ENCODE results near the gene INAFM1. TPM values are rescaled to one million over a fixed set of nuclear protein-coding genes. Genes with fewer than 3 reads are reported as not detected.
A peak's percentile ranks its signal among the peaks of the same experiment; 100 is the strongest.

The INAFM1 gene
- total RNA-seq, 2 experiments from 2014 or later, result 16.9 to 19.3 TPM

- H3K27me3 ChIP-seq (ENCODE audit: control insufficient read depth in 1 of 2, insufficient read depth in 2 of 2, low read length in 2 of 2), result no peaks in the 10 kb centered on the region
- peaks cover 65% of the 10 kb centered on the region for H3K36me3 ChIP-seq (ENCODE audit: insufficient read depth, low read length)
- no peaks in the 10 kb centered on the region for H3K9me3 ChIP-seq (ENCODE audit: control insufficient read depth in 1 of 2, insufficient read depth in 1 of 2, low read length in 2 of 2)
- Mint-ChIP-seq H3K4me3 (no peak overlapping the region), H3K27me3 (no peaks in the 10 kb centered on the region), H3K36me3 (ENCODE audit: low read depth) (peaks cover 70% of the 10 kb centered on the region), H3K4me1 (ENCODE audit: low read depth) (peaks cover 4% of the 10 kb centered on the region), H3K9me3 (no peaks in the 10 kb centered on the region), H3K27ac (no peak overlapping the region)
- ChIA-PET POLR2A (no interaction called here), CTCF (no interaction called here)
- intact Hi-C loops (cut with DNase I, micrococcal nuclease), result no loop called here
- H3K27ac ChIP-seq (ENCODE audit: low read depth in 1 of 2, low read length in 2 of 2), result no peak overlapping the region
- H3K4me3 ChIP-seq (ENCODE audit: low read length), result no peak overlapping the region
- no peaks in the 10 kb centered on the region for H3K4me1 ChIP-seq (ENCODE audit: insufficient read depth, low read length)
- ATAC-seq (ENCODE audit: poor library complexity), result no peak
- no peak for DNase-seq
- TF ChIP-seq, protein P1, sequence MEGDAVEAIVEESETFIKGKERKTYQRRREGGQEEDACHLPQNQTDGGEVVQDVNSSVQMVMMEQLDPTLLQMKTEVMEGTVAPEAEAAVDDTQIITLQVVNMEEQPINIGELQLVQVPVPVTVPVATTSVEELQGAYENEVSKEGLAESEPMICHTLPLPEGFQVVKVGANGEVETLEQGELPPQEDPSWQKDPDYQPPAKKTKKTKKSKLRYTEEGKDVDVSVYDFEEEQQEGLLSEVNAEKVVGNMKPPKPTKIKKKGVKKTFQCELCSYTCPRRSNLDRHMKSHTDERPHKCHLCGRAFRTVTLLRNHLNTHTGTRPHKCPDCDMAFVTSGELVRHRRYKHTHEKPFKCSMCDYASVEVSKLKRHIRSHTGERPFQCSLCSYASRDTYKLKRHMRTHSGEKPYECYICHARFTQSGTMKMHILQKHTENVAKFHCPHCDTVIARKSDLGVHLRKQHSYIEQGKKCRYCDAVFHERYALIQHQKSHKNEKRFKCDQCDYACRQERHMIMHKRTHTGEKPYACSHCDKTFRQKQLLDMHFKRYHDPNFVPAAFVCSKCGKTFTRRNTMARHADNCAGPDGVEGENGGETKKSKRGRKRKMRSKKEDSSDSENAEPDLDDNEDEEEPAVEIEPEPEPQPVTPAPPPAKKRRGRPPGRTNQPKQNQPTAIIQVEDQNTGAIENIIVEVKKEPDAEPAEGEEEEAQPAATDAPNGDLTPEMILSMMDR (IDR thresholded peaks at IDR 0.05), result no peak
Measured at GRCh38 chr19:47264629-47265028, 10.1 kb upstream of the INAFM1 start.

GRCh38 chr19:47266401-47266941, 8.2 kb upstream of the INAFM1 start:
- Histone ChIP-seq H3K4me1 (ENCODE audit: insufficient read depth, low read length) (no peaks in the 10 kb centered on the region), H3K36me3 (ENCODE audit: insufficient read depth, low read length) (peaks cover 63% of the 10 kb centered on the region), H3K9me3 (ENCODE audit: control insufficient read depth in 1 of 2, insufficient read depth in 1 of 2, low read length in 2 of 2) (no peaks in the 10 kb centered on the region), H3K27me3 (ENCODE audit: control insufficient read depth in 1 of 2, insufficient read depth in 2 of 2, low read length in 2 of 2) (no peaks in the 10 kb centered on the region), H3K4me3 (ENCODE audit: low read length) (no peak overlapping the region), H3K27ac (ENCODE audit: low read depth in 1 of 2, low read length in 2 of 2) (no peak overlapping the region)
- Mint-ChIP-seq H3K9me3 (no peaks in the 10 kb centered on the region), H3K27ac (no peak overlapping the region), H3K27me3 (no peaks in the 10 kb centered on the region), H3K36me3 (ENCODE audit: low read depth) (peaks cover 70% of the 10 kb centered on the region), H3K4me3 (no peak overlapping the region), H3K4me1 (ENCODE audit: low read depth) (no peaks in the 10 kb centered on the region)
- CTCF ChIA-PET, result no interaction called here
- POLR2A ChIA-PET, result interaction anchor here (0.9 to 1.1 kb wide), 2 partner anchors 8 to 10 kb away, joined by 3 to 4 read pairs; partner anchors contain the start of genes CCDC9 and INAFM1
- TF ChIP-seq, protein P1 (IDR thresholded peaks at IDR 0.05), result no peak
- ATAC-seq (ENCODE audit: poor library complexity), result no peak
- DNase-seq, result no peak
- intact Hi-C loops (cut with DNase I, micrococcal nuclease), result no loop called here

DNA sequence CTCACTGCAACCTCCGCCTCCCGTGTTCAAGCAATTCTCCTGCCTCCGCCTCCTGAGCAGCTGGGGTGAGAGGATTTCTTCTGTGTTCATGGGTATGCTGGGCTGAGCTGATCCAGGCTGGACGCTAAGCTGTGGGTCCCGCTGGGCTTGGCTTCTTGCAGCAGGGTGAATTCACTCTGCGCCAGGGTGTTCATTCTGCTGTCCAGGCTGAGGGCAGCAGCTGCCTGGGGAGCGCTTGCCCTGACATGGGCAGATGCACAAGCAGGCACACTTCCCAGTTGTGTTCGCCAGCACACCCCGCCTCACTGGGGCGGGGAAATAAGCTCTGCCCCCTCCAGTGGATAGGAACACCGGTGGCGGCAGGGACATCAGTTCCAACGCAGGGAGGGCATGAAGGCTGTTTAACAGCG, 7.3 kb upstream of the INAFM1 start:
- ATAC-seq (ENCODE audit: poor library complexity) (no peak), DNase-seq (peak in 1 of 14 experiments; percentile 23)
- Mint-ChIP-seq H3K4me1 (ENCODE audit: low read depth) (peaks cover 2% of the 10 kb centered on the region), H3K27me3 (no peaks in the 10 kb centered on the region), H3K9me3 (no peaks in the 10 kb centered on the region), H3K4me3 (no peak overlapping the region), H3K36me3 (ENCODE audit: low read depth) (peaks cover 67% of the 10 kb centered on the region), H3K27ac (no peak overlapping the region)
- TF ChIP-seq, protein P1 (IDR thresholded peaks at IDR 0.05), result no peak
- peaks cover under 1% of the 10 kb centered on the region for H3K4me1 ChIP-seq (ENCODE audit: insufficient read depth, low read length)
- intact Hi-C loops (cut with DNase I, micrococcal nuclease), result no loop called here
- H3K27me3 ChIP-seq (ENCODE audit: control insufficient read depth in 1 of 2, insufficient read depth in 2 of 2, low read length in 2 of 2), result no peaks in the 10 kb centered on the region
- H3K36me3 ChIP-seq (ENCODE audit: insufficient read depth, low read length), result peaks cover 67% of the 10 kb centered on the region
- H3K9me3 ChIP-seq (ENCODE audit: control insufficient read depth in 1 of 2, insufficient read depth in 1 of 2, low read length in 2 of 2), result no peaks in the 10 kb centered on the region
- H3K27ac ChIP-seq (ENCODE audit: low read depth in 1 of 2, low read length in 2 of 2), result no peak overlapping the region
- ChIA-PET CTCF (interaction anchor here (0.9 kb wide), 1 partner anchor 23 kb away, joined by 3 read pairs; no protein-coding TSS in a partner anchor), POLR2A (interaction anchor here (0.9 kb wide), 1 partner anchor 11 kb away, joined by 3 read pairs; the partner anchor contains the start of gene CCDC9)
- H3K4me3 ChIP-seq (ENCODE audit: low read length), result no peak overlapping the region
